ENCODE data around the gene ANKS3.

GRCh38 chr16:4701791-4702465, 32.1 kb downstream of the ANKS3 start:
- no peak for TF ChIP-seq EZH2 (IDR thresholded peaks at IDR 0.05; ENCODE audit: borderline replicate concordance, low read depth, low read length, severe bottlenecking)
- TF ChIP-seq, protein P1, sequence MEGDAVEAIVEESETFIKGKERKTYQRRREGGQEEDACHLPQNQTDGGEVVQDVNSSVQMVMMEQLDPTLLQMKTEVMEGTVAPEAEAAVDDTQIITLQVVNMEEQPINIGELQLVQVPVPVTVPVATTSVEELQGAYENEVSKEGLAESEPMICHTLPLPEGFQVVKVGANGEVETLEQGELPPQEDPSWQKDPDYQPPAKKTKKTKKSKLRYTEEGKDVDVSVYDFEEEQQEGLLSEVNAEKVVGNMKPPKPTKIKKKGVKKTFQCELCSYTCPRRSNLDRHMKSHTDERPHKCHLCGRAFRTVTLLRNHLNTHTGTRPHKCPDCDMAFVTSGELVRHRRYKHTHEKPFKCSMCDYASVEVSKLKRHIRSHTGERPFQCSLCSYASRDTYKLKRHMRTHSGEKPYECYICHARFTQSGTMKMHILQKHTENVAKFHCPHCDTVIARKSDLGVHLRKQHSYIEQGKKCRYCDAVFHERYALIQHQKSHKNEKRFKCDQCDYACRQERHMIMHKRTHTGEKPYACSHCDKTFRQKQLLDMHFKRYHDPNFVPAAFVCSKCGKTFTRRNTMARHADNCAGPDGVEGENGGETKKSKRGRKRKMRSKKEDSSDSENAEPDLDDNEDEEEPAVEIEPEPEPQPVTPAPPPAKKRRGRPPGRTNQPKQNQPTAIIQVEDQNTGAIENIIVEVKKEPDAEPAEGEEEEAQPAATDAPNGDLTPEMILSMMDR (IDR thresholded peaks at IDR 0.05; ENCODE audit: borderline replicate concordance, extremely low read depth, low read length, poor library complexity, severe bottlenecking) = no peak

Measured in DND-41 (cell line).